HL-60 (cell line): Measurements from ENCODE around the gene SCN10A.
A peak's percentile ranks its signal among the peaks of the same experiment; 100 is the strongest.

Source experiments
- CTCF ChIP-seq: IDR thresholded peaks from one replicate; pipeline ENCODE4 v1.5.1; 2011; ENCODE audit warnings: low read length, control low read depth, inconsistent platforms; ENCODE audit not compliant: insufficient read depth
- POLR2AphosphoS5 ChIP-seq: IDR thresholded peaks from 2 replicates; pipeline ENCODE4 v1.6.1; 2012; ENCODE audit warnings: low read depth
- REST ChIP-seq: IDR thresholded peaks from 2 replicates; pipeline ENCODE4 v1.6.1; 2012; ENCODE audit warnings: low read depth; ENCODE audit not compliant: insufficient replicate concordance

GRCh38 chr3:38662544-38662943 is 153.5 kb downstream of the SCN10A start:
- TF ChIP-seq POLR2AphosphoS5 (no peak), CTCF (peak; percentile 15), REST (no peak)
